SK-N-SH treated with all-trans-retinoic acid at 6 μM for 48 hours (cell line): ENCODE measurements around the gene SNRPF.
"Not testable (repeated sequence)": the region's sequence is repeated elsewhere in the genome, so short reads cannot be mapped to it uniquely, and the experiment has no call there.

ENCODE experiments used
- ATAC-seq: fragments of 200-7000 bp; cut with Tn5 transposase; 3 replicates; pipeline ENCODE4 v1.9.1; 2020; ENCODE audit warnings: mild to moderate bottlenecking, moderate library complexity
- ARNTL ChIP-seq: fragments of 450-650 bp; formaldehyde crosslinking; IDR thresholded peaks from 2 replicates; pipeline ENCODE4 v1.5.0; 2020; ENCODE audit warnings: low read depth, mild to moderate bottlenecking, moderate library complexity, borderline replicate concordance
- BACH2 ChIP-seq: fragments of 250-450 bp; sonication (Bioruptor Pico); IDR thresholded peaks from 2 replicates; pipeline ENCODE4 v1.9.0; 2021; ENCODE audit warnings: mild to moderate bottlenecking, borderline replicate concordance
- CSDC2 ChIP-seq: fragments of 250-450 bp; sonication (Bioruptor Pico); IDR thresholded peaks from 2 replicates; pipeline ENCODE4 v1.5.0; 2020; ENCODE audit warnings: mild to moderate bottlenecking, moderate library complexity
- CSRNP3 ChIP-seq: fragments of 250-450 bp; sonication (Bioruptor Pico); IDR thresholded peaks from 2 replicates; pipeline ENCODE4 v1.5.1; 2021; ENCODE audit warnings: mild to moderate bottlenecking, moderate library complexity
- ESRRG ChIP-seq: fragments of 250-450 bp; sonication (Bioruptor Pico); IDR thresholded peaks from 2 replicates; pipeline ENCODE4 v1.6.1; 2021; ENCODE audit warnings: mild to moderate bottlenecking
- GLIS3 ChIP-seq: fragments of 250-450 bp; sonication (Bioruptor Pico); IDR thresholded peaks from 2 replicates; pipeline ENCODE4 v1.5.0; 2020; ENCODE audit warnings: mild to moderate bottlenecking, moderate library complexity
- ISL1 ChIP-seq: fragments of 250-450 bp; sonication (Bioruptor Pico); IDR thresholded peaks from 2 replicates; pipeline ENCODE4 v2.1.2; 2022; ENCODE audit warnings: mild to moderate bottlenecking, moderate library complexity
- OSR1 ChIP-seq: fragments of 250-450 bp; sonication (Bioruptor Pico); IDR thresholded peaks from 2 replicates; pipeline ENCODE4 v1.8.0; 2022; ENCODE audit warnings: moderate library complexity, mild to moderate bottlenecking, inconsistent platforms
- POU6F1 ChIP-seq: fragments of 250-450 bp; sonication (Bioruptor Pico); IDR thresholded peaks from 2 replicates; pipeline ENCODE4 v1.8.0; 2021; ENCODE audit warnings: low read depth, mild to moderate bottlenecking, moderate library complexity, borderline replicate concordance
- PPARA ChIP-seq: fragments of 250-450 bp; sonication (Bioruptor Pico); IDR thresholded peaks from 2 replicates; pipeline ENCODE4 v1.5.0; 2020; ENCODE audit warnings: mild to moderate bottlenecking, borderline replicate concordance
- RARB ChIP-seq: fragments of 250-450 bp; sonication (Bioruptor Pico); IDR thresholded peaks from 2 replicates; pipeline ENCODE4 v1.8.0; 2021; ENCODE audit warnings: mild to moderate bottlenecking, moderate library complexity
- SNAI2 ChIP-seq: fragments of 250-450 bp; sonication (Bioruptor Pico); IDR thresholded peaks from 2 replicates; pipeline ENCODE4 v1.5.0; 2020; ENCODE audit warnings: mild to moderate bottlenecking, moderate library complexity
- TCF4 ChIP-seq: fragments of 250-450 bp; sonication (Bioruptor Pico); IDR thresholded peaks from 2 replicates; pipeline ENCODE4 v1.8.0; 2021; ENCODE audit warnings: mild to moderate bottlenecking, moderate library complexity, borderline replicate concordance
- TOX ChIP-seq: fragments of 250-450 bp; sonication (Bioruptor Pico); IDR thresholded peaks from 2 replicates; pipeline ENCODE4 v1.8.0; 2021; ENCODE audit warnings: mild to moderate bottlenecking, moderate library complexity, borderline replicate concordance
- TSHZ2 ChIP-seq: fragments of 250-450 bp; sonication (Bioruptor Pico); IDR thresholded peaks from 2 replicates; pipeline ENCODE4 v1.5.0; 2020; ENCODE audit warnings: mild to moderate bottlenecking, moderate library complexity
- ZC3H10 ChIP-seq: fragments of 250-450 bp; sonication (Bioruptor Pico); IDR thresholded peaks from 2 replicates; pipeline ENCODE4 v1.5.1; 2021; ENCODE audit warnings: mild to moderate bottlenecking, moderate library complexity
- ZFP30 ChIP-seq: fragments of 450-650 bp; formaldehyde crosslinking; IDR thresholded peaks from 2 replicates; pipeline ENCODE4 v1.5.0; 2022; ENCODE audit warnings: mild to moderate bottlenecking, moderate library complexity
- ZNF70 ChIP-seq: fragments of 450-650 bp; formaldehyde crosslinking; IDR thresholded peaks from 2 replicates; pipeline ENCODE4 v1.5.0; 2020; ENCODE audit warnings: mild to moderate bottlenecking, moderate library complexity
- ZNF8 ChIP-seq: fragments of 450-650 bp; formaldehyde crosslinking; IDR thresholded peaks from 2 replicates; pipeline ENCODE4 v1.5.0; 2020; ENCODE audit warnings: mild to moderate bottlenecking, moderate library complexity
- TF ChIP-seq, protein P1 (sequence below): fragments of 250-450 bp; sonication (Bioruptor Pico); IDR thresholded peaks from 2 replicates; pipeline ENCODE4 v1.5.1; 2020; ENCODE audit warnings: low read depth, mild to moderate bottlenecking, moderate library complexity

SNRPF gene

DNA sequence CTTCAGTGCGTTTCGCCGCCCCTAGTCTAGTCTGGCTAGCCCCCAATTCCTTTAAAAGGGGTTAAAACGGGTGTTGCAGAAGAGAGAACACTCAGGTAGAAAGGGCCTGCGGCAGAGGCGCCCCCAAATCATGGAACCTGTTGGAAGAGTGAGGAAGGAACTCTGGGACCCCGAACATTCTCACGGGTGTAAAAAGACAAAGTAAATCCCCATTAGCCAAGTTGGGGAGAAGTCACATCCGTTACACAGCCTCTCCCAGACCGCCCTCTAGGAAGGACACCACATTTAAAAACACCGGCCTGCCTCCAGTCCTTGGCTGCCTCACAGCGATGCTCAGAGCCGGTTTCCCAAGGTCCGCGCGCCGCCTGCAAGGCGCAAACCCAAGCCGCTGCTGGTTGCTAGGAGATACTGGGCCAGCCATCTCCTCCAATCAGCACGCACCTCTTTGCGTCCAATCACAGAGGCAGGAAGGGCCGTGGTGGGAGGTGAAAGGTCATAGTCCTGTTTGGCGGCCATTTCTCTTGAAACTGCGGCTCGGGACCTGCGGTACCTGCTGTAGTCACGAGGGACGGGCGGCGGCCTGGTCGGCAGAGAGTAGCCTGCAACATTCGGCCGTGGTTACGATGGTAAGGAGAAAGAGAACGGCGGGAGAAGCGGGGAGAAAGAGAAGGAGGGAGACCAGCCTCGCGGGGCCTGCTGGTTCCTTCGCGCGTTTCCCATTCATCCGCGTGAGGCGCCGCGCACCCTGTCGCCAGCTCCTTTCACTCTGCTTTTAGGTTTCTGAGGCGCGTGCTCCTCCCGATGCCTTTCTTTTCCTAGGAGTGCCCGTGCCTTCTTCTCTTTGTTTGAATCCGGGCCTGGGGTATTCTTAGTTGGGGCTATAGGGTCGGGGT lies at the start of gene SNRPF:
Gene SNRPF, plus strand, starts transcription at position 502 of the 893 bp plus-strand sequence. Its CDS starts 122 bp downstream, at position 624.
- peak; percentile 98 for ATAC-seq
- TF ChIP-seq RARB (CRISPR knock-in tag) (no peak), ZFP30 (CRISPR knock-in tag) (no peak), ZNF8 (CRISPR knock-in tag) (no peak), ZNF70 (CRISPR knock-in tag) (no peak), OSR1 (CRISPR knock-in tag) (no peak), ISL1 (CRISPR knock-in tag) (no peak), PPARA (CRISPR knock-in tag) (no peak), CSDC2 (CRISPR knock-in tag) (no peak), ESRRG (no peak), ARNTL (CRISPR knock-in tag) (no peak), POU6F1 (CRISPR knock-in tag) (no peak), TOX (CRISPR knock-in tag) (no peak), ZC3H10 (CRISPR knock-in tag) (no peak), GLIS3 (no peak)
- TF ChIP-seq, protein P1, sequence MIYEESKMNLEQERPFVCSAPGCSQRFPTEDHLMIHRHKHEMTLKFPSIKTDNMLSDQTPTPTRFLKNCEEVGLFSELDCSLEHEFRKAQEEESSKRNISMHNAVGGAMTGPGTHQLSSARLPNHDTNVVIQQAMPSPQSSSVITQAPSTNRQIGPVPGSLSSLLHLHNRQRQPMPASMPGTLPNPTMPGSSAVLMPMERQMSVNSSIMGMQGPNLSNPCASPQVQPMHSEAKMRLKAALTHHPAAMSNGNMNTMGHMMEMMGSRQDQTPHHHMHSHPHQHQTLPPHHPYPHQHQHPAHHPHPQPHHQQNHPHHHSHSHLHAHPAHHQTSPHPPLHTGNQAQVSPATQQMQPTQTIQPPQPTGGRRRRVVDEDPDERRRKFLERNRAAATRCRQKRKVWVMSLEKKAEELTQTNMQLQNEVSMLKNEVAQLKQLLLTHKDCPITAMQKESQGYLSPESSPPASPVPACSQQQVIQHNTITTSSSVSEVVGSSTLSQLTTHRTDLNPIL (CRISPR knock-in tag), result no peak
- TF ChIP-seq, all 23 proteins: peak for 0

DNA sequence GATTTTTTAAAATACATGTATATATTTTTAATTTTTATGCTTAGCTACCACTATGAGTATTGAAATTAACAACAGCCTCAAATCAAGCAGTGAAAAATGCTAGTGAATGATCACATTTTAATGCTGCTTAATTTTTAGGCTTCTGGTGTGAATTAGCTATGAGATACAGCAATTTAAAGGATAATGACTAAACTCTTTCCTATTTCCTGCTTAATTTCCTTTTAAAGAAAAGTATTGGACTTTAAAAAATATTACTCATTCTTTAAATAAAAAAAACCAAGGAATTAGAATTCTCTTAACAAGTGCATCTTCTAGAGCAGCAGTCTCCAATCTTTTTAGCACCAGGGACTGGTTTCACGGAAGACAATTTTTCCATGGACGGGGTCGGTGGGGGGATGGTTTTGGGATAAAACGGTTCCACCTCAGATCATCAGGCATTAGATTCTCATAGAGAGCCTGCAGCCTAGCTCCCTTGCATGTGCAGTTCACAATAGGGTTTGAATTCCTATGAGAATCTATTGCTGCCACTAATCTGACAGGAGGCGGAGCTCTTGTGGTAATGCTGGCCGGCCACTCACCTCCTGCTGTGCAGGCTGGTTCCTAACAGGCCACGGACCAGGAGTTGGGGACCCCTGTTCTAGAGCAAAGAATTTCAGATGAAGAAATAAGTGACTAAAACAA lies 49.6 kb upstream of the SNRPF start:
- no peak for TF ChIP-seq OSR1 (CRISPR knock-in tag)
- TF ChIP-seq, protein P1 (CRISPR knock-in tag), result no peak

DNA sequence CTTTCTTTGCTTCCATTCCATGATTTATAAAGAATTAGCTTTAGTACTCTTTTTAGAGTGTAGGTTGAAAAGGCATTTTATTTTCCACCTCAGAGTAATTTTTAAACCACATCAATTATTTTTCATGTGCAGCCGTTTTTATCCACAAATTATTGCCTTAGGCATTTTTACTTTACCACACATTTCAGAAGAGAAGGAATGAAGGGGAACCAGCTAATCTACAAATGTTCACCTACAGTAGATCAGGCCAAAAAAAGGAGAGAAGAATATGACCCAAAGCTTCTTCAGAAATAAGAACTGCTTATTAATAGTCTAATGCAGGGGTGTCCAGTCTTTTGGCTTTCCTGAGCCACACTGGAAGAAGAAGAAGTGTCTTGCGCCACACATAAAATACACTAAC lies 48.3 kb upstream of the SNRPF start:
- no peak for ATAC-seq

More for the DNA sequence above, 49.6 kb upstream of the SNRPF start:
- no peak for ATAC-seq

GRCh38 chr12:95812155-95812554 lies 46.6 kb upstream of the SNRPF start:
- not testable (repeated sequence) for ATAC-seq

More for the DNA sequence above, 48.3 kb upstream of the SNRPF start:
- no peak for TF ChIP-seq ZNF70 (CRISPR knock-in tag)
- no peak for TF ChIP-seq CSRNP3 (CRISPR knock-in tag)
- no peak for TF ChIP-seq ISL1 (CRISPR knock-in tag)
- TF ChIP-seq TCF4, result no peak
- TF ChIP-seq BACH2, result no peak
- no peak for TF ChIP-seq GLIS3
- no peak for TF ChIP-seq SNAI2 (CRISPR knock-in tag)
- TF ChIP-seq ARNTL (CRISPR knock-in tag), result no peak
- TF ChIP-seq ZNF8 (CRISPR knock-in tag), result no peak
- no peak for TF ChIP-seq ZFP30 (CRISPR knock-in tag)
- no peak for TF ChIP-seq TSHZ2
- TF ChIP-seq CSDC2 (CRISPR knock-in tag), result no peak
